Liver (tissue), 9 donors: ENCODE data around the gene PCDH10. TPM values are rescaled to one million over a fixed set of nuclear protein-coding genes. Genes with fewer than 3 reads are reported as not detected.
"Not testable (repeated sequence)": the region's sequence is repeated elsewhere in the genome, so short reads cannot be mapped to it uniquely, and the experiment has no call there.

ENCODE experiments used
- DNase-seq: peaks from one replicate; pipeline ENCODE4 v3.0.0-alpha.2; 2017; ENCODE audit warnings: low spot score
- H3K27ac ChIP-seq, 2 donors: one replicate each; pipeline ENCODE4 v1.7.0; 2013; ENCODE audit warnings: inconsistent platforms in 2 of 2, low read length in 2 of 2, control low read depth in 1 of 2, low read depth in 1 of 2, mild to moderate bottlenecking in 1 of 2
- H3K27me3 ChIP-seq, 4 donors: one replicate each; pipeline versions ENCODE4 v1.6.1 to v1.7.0; 2013; ENCODE audit warnings: low read length in 3 of 4, inconsistent platforms in 1 of 4, mild to moderate bottlenecking in 1 of 4, moderate library complexity in 1 of 4; ENCODE audit not compliant: control insufficient read depth in 4 of 4, insufficient read depth in 4 of 4
- H3K36me3 ChIP-seq, 4 donors: one replicate each; pipeline versions ENCODE4 v1.6.1 to v1.7.0; 2013; ENCODE audit warnings: low read length in 3 of 4, mild to moderate bottlenecking in 3 of 4, low read depth in 1 of 4, moderate library complexity in 1 of 4; ENCODE audit not compliant: control insufficient read depth in 4 of 4, insufficient read depth in 3 of 4
- H3K4me1 ChIP-seq, 4 donors: one replicate each; pipeline versions ENCODE4 v1.6.1 to v1.7.0; 2013; ENCODE audit warnings: low read length in 3 of 4, mild to moderate bottlenecking in 3 of 4, moderate library complexity in 1 of 4; ENCODE audit not compliant: control insufficient read depth in 4 of 4, insufficient read depth in 4 of 4
- H3K4me3 ChIP-seq, 3 donors: one replicate each; pipeline versions ENCODE4 v1.6.1 to v1.7.0; 2013; ENCODE audit warnings: low read length in 3 of 3, control low read depth in 1 of 3, low read depth in 1 of 3, mild to moderate bottlenecking in 1 of 3
- H3K9ac ChIP-seq, 2 donors: one replicate each; pipeline ENCODE4 v1.7.0; 2013; ENCODE audit warnings: low read length in 2 of 2, mild to moderate bottlenecking in 2 of 2, moderate library complexity in 2 of 2, control low read depth in 1 of 2, low read depth in 1 of 2
- H3K9me3 ChIP-seq, 4 donors: one replicate each; pipeline versions ENCODE4 v1.6.1 to v1.7.0; 2013; ENCODE audit warnings: low read length in 3 of 4; ENCODE audit not compliant: control insufficient read depth in 4 of 4
- WGBS: extraction: QIAGEN DNeasy Blood & Tissue Kit; methylation state at CpG from one replicate; pipeline ENCODE4 v1.1.7; 2013; 5-methylcytosine and 5-hydroxymethylcytosine counted together
- polyA plus RNA-seq, 2 donors: library from polyadenylated mRNA; stranded (reverse) in 1 of 2; unstranded in 1 of 2; fragments of 200-250 nt in 1 of 2; fragments of >200 nt in 1 of 2; fragmentation: Nextera tagmentation in 1 of 2; extraction: Ambion mirVana in 1 of 2; gene quantifications; one replicate each; pipeline versions ENCODE4 v1.2.1 to v1.2.3, GENCODE V29; 2013 to 2015
- total RNA-seq, 2 donors: library from RNA; depleted of rRNA; stranded (reverse); fragments of >200 nt; gene quantifications; one replicate each; pipeline ENCODE4 v1.2.3, GENCODE V29; 2014
- donor health status: healthy.
- donor health status: healthy.
- donor health status: healthy.
- donor health status: healthy.
- donor health status: healthy.

PCDH10 gene
- total and polyA plus RNA-seq, 4 donors, result under 0.01 to 0.09 (median 0.05) TPM; not detected in 1

- DNase-seq, H3K27ac ChIP-seq: not testable (repeated sequence)
- whole genome bisulfite sequencing, result 92% methylated on average over 30 of the region's 30 CpGs
Measured at GRCh38 chr4:133240451-133240850, 91.4 kb downstream of the PCDH10 start.

More at GRCh38 chr4:133240451-133240850, 91.4 kb downstream of the PCDH10 start:
- not testable (repeated sequence) for H3K36me3 ChIP-seq, H3K27me3 ChIP-seq, H3K9me3 ChIP-seq, H3K4me3 ChIP-seq, H3K4me1 ChIP-seq, H3K9ac ChIP-seq
